Spinal cord (tissue), 10 donors: Measurements from ENCODE around the gene LRMDA. TPM values are rescaled to one million over a fixed set of nuclear protein-coding genes. Genes with fewer than 3 reads are reported as not detected.
A peak's percentile ranks its signal among the peaks of the same experiment; 100 is the strongest.

Experiments
- DNase-seq, 6 donors: peaks; one replicate each; pipeline versions ENCODE4 v3.0.0 to v3.0.0-alpha.2; 2013 to 2015; ENCODE audit warnings: low spot score in 6 of 6, low read depth in 4 of 6
- H3K27ac ChIP-seq: one replicate; pipeline ENCODE4 v1.5.1; 2013; ENCODE audit warnings: low read depth, low read length, control low read depth
- H3K27me3 ChIP-seq: one replicate; pipeline ENCODE4 v1.6.1; 2013; ENCODE audit warnings: low read length; ENCODE audit not compliant: control insufficient read depth, insufficient read depth
- H3K36me3 ChIP-seq: one replicate; pipeline ENCODE4 v1.6.1; 2013; ENCODE audit warnings: low read length; ENCODE audit not compliant: control insufficient read depth, insufficient read depth
- H3K4me1 ChIP-seq: one replicate; pipeline ENCODE4 v1.6.1; 2013; ENCODE audit warnings: low read length; ENCODE audit not compliant: control insufficient read depth, insufficient read depth
- H3K4me3 ChIP-seq: one replicate; pipeline ENCODE4 v1.5.1; 2013; ENCODE audit warnings: low read depth, low read length, control low read depth
- H3K9me3 ChIP-seq: one replicate; pipeline ENCODE4 v1.6.1; 2013; ENCODE audit warnings: low read length; ENCODE audit not compliant: control insufficient read depth, insufficient read depth
- WGBS: methylation state at CpG from one replicate; pipeline ENCODE4 v1.1.5; 2013; ENCODE audit warnings: missing lambda C conversion rate; ENCODE audit not compliant: insufficient coverage; 5-methylcytosine and 5-hydroxymethylcytosine counted together
- polyA plus RNA-seq, 2 donors: library from polyadenylated mRNA; unstranded; fragments of 120-200 nt; gene quantifications; one replicate each; pipeline ENCODE4 v1.2.1, GENCODE V29; 2013; ENCODE audit not compliant: insufficient read length in 2 of 2
- total RNA-seq, 2 donors: library from RNA; depleted of rRNA in 1 of 2; stranded (reverse); fragments of 120-200 nt in 1 of 2; fragments of >200 nt in 1 of 2; gene quantifications; one replicate each; pipeline versions ENCODE4 v1.2.3 to v1.2.4, GENCODE V29; 2013 to 2014
- donor health status: healthy.

The LRMDA gene
- total and polyA plus RNA-seq, 4 donors = 5.6 to 9.9 (median 7.2) TPM

DNA sequence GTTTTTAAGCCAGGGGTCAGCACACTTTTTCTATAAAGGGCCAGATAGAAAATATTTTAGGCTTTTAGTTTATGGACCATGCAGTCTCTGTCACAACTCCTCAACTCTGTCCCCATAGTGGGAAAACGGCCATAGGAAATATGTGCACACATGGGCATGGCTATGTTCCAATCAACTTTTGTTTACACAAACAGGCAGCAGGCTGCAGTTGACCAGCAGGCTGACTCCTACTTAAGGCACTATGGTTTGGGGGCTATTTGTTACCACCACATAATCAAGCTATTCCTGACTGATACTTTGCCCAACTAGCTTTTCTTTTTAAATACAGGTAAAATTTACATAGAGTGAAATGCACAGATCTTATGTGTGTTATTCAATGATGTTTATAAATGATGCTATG, 362.4 kb downstream of the LRMDA start:
- Histone ChIP-seq H3K9me3 (peaks cover 12% of the 10 kb centered on the region), H3K4me1 (no peaks in the 10 kb centered on the region), H3K36me3 (no peaks in the 10 kb centered on the region), H3K27me3 (no peaks in the 10 kb centered on the region), H3K4me3 (no peak overlapping the region), H3K27ac (no peak overlapping the region)
- WGBS = no CpG with 5 or more reads among the region's 1 CpG
- DNase-seq = no peak

DNA sequence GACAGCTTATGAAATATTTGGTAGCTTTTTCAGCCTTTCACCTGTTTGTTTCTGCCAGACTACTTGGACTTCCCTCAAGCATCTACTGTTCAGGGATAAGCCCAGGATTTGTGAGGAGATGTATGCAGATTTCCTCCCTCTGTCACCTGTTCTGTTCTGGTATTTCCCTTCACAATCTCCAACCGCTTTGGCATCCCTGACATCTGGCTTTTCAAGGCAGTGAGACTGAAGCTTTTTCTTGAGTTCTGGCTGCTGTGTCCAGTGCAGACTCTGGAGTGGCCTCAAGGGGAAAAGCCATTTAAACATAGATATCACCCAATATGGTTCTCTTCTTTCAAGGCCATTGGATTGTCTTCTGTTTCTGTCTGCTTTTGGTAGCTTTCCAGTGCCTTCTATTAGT, 369.7 kb downstream of the LRMDA start:
- DNase-seq = no peak
- H3K27me3 ChIP-seq = peaks cover 2% of the 10 kb centered on the region
- peaks cover 12% of the 10 kb centered on the region for H3K9me3 ChIP-seq
- H3K4me1 ChIP-seq = no peaks in the 10 kb centered on the region
- H3K36me3 ChIP-seq = no peaks in the 10 kb centered on the region
- H3K27ac ChIP-seq = no peak overlapping the region
- 82% methylated on average over 1 of the region's 1 CpG for WGBS
- H3K4me3 ChIP-seq = no peak overlapping the region

DNA sequence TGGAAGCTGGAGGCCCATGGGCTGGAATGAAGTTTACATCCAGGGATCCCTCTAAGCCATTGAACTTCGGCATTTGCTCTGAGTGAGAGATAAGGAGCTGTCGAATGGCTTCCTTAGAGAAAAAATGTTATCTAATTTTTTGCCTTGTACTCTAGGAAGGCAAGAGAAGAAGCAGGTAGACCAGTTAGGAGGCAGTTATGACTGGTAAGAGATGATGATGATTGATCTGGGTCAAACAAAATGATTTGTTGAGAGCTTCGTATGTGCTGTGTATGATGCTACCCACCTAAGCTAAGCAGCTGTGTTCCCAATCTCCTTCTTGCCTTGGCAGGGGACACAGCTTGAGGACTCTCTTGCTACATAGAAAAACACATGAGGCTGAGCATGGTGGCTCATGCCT, 370.2 kb downstream of the LRMDA start:
- no peaks in the 10 kb centered on the region for H3K4me1 ChIP-seq
- WGBS = 100% methylated on average over 3 of the region's 3 CpGs
- H3K36me3 ChIP-seq = no peaks in the 10 kb centered on the region
- no peak overlapping the region for H3K4me3 ChIP-seq
- H3K27ac ChIP-seq = no peak overlapping the region
- H3K27me3 ChIP-seq = peaks cover 2% of the 10 kb centered on the region
- no peak for DNase-seq
- H3K9me3 ChIP-seq = peaks cover 10% of the 10 kb centered on the region

DNA sequence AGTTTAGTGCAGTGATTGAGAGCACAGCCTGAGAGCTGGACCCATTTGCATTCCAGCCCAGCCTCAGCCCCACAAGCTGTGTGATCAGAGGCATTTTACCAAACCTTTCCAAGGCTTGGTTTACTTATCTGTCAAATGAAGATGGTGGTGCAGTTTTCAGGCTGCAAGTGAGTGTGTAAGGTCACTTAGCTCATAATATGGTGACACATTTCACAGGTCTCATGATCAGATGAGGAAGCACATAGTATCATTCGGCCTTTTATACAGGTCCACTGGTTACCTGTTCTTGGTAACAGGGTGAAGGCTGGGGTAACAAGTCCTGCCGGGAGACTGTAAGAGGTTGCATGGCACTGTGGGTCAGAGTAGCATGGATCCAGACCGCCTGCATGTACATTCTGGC, 371.7 kb downstream of the LRMDA start:
- Histone ChIP-seq H3K36me3 (no peaks in the 10 kb centered on the region), H3K4me3 (no peak overlapping the region), H3K4me1 (peaks cover 3% of the 10 kb centered on the region), H3K9me3 (no peaks in the 10 kb centered on the region), H3K27me3 (peaks cover 2% of the 10 kb centered on the region), H3K27ac (no peak overlapping the region)
- DNase-seq = no peak
- WGBS = 100% methylated on average over 3 of the region's 3 CpGs

DNA sequence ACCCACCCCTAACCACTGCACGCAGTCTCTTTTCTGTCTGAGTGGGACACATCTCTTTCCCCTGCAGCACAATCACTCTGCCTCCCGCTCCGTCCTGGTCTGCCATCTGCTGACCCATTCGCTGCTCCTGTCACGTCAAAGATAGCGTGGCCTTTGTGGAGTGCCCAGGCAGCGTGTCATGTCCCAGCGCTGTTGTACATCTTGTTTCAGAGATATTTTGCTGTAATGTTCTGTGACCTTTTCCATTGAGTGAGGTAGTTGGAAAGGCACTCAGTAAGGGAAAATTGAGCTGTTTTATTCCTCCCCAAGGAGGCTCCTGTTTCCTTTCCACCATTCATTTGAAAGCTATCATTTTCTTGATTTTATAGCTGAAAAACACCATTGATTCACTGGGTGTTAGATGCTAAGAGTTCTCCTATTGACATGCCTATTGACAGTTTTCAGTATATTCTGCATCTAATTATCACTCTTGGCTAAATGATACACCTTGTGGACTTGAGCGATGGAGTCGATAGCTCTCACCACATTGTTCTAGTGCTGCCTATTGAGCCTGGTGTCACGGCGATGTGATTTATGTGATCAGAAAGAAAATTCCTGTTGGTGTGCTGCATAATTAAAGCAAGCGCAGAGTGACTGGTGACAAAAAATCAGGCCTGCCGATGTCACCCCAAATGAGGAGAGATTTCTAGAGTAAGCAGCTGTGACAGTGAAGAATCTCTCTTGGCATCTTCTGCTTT, 372.6 kb downstream of the LRMDA start:
- Histone ChIP-seq H3K27ac (no peak overlapping the region), H3K4me1 (peaks cover 3% of the 10 kb centered on the region), H3K9me3 (no peaks in the 10 kb centered on the region), H3K4me3 (no peak overlapping the region), H3K36me3 (no peaks in the 10 kb centered on the region), H3K27me3 (peaks cover 2% of the 10 kb centered on the region)
- 65% methylated on average over 14 of the region's 14 CpGs for WGBS
- DNase-seq = peak in 1 of 6 donors; percentile 44

DNA sequence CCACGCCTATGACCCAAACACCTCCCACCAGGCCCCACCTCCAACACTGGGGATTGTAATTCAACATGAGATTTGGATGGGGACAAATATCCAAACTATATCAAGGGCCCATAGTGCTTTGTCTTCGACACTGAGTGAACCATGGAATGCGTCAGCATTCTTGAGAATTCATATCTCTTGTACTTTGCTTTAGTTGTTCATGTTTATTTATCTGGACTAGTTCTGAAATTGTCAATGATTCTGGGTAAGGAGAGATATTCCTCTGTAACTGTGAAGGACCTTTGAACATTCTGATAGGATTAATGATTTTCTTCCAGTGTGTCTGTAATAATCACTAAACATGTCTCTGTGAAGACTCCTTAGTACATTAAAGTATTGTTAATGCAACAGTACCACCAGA, 374.8 kb downstream of the LRMDA start:
- no CpG with 5 or more reads among the region's 3 CpGs for WGBS
- DNase-seq = no peak
- no peak overlapping the region for H3K4me3 ChIP-seq

DNA sequence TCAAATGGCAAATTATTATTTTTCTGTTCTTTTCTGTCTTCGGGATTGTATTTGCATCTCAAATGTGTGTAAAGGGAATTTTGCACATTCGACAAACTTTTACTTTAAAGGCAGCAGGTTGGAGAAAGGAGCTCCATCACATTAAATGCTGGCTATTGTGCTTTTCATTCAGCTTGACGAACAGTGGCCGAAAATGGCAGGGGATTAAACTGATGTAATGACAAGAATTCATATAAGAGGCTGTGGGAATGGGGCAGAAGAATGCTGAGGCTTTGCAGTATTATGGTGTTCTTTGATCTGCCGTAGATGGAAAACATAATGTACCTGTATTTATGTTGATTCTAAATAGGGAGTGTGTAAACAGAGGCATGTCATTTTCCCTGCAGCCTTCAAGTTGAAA, 376.0 kb downstream of the LRMDA start:
- Histone ChIP-seq H3K36me3 (no peaks in the 10 kb centered on the region), H3K9me3 (no peaks in the 10 kb centered on the region), H3K27me3 (peaks cover 2% of the 10 kb centered on the region), H3K4me3 (no peak overlapping the region), H3K27ac (no peak overlapping the region), H3K4me1 (peaks cover 3% of the 10 kb centered on the region)
- DNase-seq = no peak
- WGBS = 64% methylated on average over 3 of the region's 5 CpGs

More for the DNA sequence above, 374.8 kb downstream of the LRMDA start:
- Histone ChIP-seq H3K4me1 (peaks cover 3% of the 10 kb centered on the region), H3K36me3 (no peaks in the 10 kb centered on the region), H3K27ac (no peak overlapping the region), H3K9me3 (no peaks in the 10 kb centered on the region), H3K27me3 (peaks cover 2% of the 10 kb centered on the region)

DNA sequence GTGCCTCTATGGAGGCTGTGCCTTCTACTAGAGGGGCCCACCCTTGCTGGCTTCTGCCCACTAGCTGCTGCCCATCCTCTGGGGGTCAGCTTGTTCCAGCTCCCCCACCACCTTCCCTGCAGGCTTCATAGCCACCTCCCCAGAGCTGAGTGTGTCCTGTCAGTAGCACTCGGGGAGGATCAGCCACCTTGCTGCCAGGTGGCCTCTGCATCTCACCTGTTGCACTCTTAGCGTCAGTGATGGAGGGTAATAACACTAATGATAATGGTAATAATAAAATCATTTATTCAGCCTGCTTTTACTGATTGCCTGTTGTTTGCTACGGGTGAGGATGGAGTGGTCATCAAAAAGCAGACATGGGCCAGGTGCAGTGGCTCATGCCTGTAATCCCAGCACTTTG, 377.6 kb downstream of the LRMDA start:
- H3K27me3 ChIP-seq = no peaks in the 10 kb centered on the region
- DNase-seq = no peak
- H3K9me3 ChIP-seq = no peaks in the 10 kb centered on the region
- H3K4me1 ChIP-seq = peaks cover 3% of the 10 kb centered on the region
- no peaks in the 10 kb centered on the region for H3K36me3 ChIP-seq
- H3K4me3 ChIP-seq = no peak overlapping the region
- no peak overlapping the region for H3K27ac ChIP-seq
- WGBS = 83% methylated on average over 1 of the region's 3 CpGs

DNA sequence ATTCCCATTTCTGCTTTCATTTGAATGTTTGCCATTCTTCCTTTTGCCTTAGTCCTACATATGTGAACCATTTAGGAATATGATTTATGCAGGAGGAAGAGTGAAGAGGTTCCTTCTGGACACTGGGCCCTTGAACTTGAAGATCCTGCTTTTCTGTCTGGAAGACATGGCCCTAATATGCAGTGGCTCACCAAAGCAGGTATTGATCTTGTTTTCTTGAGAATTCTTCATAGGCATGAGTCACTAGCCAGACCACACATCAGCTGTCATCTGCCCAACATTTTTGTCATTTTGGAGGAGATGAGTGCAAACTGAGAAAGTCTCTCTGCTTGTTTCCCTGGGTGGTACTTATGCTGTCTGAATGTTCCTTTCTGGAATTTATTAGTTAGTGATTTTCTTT, 382.6 kb downstream of the LRMDA start:
- H3K36me3 ChIP-seq = no peaks in the 10 kb centered on the region
- no peak overlapping the region for H3K27ac ChIP-seq
- no peak for DNase-seq
- H3K27me3 ChIP-seq = no peaks in the 10 kb centered on the region
- no peaks in the 10 kb centered on the region for H3K4me1 ChIP-seq
- H3K4me3 ChIP-seq = no peak overlapping the region
- H3K9me3 ChIP-seq = no peaks in the 10 kb centered on the region

DNA sequence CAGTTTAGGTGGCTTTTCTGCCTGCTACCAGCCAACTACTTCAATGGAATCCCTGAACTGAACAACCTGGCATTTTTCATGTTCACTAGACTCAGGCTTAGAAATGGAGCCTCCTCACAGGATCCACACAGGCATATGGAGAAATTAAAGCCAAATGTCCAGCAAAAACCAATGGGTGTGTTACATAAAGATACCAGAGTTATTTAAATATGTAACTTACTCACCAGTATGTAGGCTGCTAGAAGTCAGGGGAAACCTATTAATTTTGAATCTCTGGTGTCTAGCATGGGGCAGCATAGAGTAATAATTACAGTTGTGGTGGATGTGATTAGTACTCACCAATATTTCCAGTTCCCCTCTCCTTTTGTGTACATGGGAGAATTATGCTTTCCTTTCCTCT, 383.6 kb downstream of the LRMDA start:
- Histone ChIP-seq H3K27me3 (no peaks in the 10 kb centered on the region), H3K4me3 (no peak overlapping the region), H3K4me1 (no peaks in the 10 kb centered on the region), H3K27ac (no peak overlapping the region), H3K9me3 (no peaks in the 10 kb centered on the region), H3K36me3 (no peaks in the 10 kb centered on the region)
- no peak for DNase-seq
